Epidermal melanocyte (primary cell): Measurements from ENCODE around the gene FOXI1.
A peak's percentile ranks its signal among the peaks of the same experiment; 100 is the strongest.

ENCODE experiments used
- DNase-seq: peaks from one replicate; pipeline ENCODE4 v3.0.0; 2011; ENCODE audit warnings: low spot score; ENCODE audit not compliant: insufficient read length

FOXI1 gene

GRCh38 chr5:170105642-170106611 lies at the start of gene FOXI1:
FOXI1 (plus strand) TSS chr5:170105897; CDS start chr5:170105958, 61 bp downstream.
- no peak for DNase-seq

- DNase-seq = no peak
Observed at GRCh38 chr5:170056561-170057267, 49.0 kb upstream of the FOXI1 start.

DNA sequence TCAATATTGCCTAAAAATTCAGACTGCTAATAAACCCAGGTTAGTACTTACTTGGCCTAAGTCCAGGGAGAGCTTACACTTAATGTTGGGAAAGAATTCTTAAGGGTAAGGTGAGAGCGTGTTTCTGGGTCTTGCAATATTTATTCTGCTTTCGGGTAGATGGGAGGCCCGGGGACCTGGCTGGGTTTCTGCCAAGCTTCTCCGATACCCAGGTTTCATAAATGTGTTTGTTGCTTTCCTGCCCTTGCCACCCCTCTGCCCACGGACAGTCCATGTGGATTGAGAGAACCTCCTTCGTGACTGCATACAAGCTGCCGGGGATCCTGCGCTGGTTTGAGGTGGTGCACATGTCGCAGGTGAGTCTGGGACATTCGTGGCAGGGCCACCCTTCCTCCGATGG lies 48.4 kb upstream of the FOXI1 start:
- DNase-seq = no peak

GRCh38 chr5:170059221-170059620 lies 46.5 kb upstream of the FOXI1 start:
- DNase-seq = no peak

GRCh38 chr5:170067152-170067551 lies 38.5 kb upstream of the FOXI1 start:
- DNase-seq = no peak

DNA sequence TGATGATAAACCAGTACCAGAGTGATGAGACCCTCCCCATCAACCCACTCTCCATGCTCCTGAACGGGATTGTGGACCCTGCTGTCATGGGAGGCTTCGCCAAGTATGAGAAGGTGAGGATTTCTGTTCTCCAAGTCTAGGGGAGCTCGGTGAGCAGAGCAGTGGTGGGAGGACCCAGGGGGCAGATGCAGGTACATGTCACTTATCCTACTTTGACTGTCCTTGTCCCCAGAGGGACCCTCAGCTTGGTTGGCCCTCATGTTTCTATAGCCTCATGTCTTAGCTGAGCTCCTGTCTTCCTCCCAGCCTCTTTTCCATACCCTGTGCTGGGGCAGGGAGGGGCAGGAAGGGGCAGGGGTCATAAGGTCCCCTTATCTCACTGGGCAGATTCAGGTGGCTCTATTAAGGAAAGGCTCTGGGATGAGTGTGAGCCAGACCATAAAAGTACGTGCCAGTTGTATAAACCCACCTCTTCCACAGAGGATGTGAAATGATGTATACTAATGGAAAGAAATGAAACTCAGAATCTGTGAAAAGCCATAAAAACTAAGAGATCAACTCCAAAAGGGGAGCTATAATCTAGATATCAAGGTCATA lies 38.0 kb upstream of the FOXI1 start:
- DNase-seq = no peak

DNA sequence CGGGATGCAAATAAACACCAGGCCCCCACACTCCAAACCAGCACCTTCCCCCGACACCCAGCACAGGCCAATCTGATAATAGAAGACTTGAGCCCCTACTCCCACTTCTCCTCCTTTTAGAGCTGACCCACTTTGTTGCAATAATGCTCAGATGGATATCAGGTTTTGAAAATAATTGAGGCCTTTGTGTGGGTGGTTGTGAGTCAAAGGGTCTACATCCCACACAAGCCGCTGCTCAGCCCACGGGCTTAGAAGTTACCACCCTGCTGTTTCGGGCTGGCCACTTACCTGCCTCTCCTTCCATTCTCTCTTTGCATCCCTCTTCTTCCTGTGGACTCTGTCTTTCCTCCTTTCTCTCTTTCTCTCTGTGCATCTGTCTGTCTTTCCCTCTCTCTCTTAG lies 36.2 kb upstream of the FOXI1 start:
- DNase-seq = no peak

GRCh38 chr5:170070556-170071412 lies 34.9 kb upstream of the FOXI1 start:
- DNase-seq = peak; percentile 34

GRCh38 chr5:170071748-170072147 lies 33.9 kb upstream of the FOXI1 start:
- no peak for DNase-seq

DNA sequence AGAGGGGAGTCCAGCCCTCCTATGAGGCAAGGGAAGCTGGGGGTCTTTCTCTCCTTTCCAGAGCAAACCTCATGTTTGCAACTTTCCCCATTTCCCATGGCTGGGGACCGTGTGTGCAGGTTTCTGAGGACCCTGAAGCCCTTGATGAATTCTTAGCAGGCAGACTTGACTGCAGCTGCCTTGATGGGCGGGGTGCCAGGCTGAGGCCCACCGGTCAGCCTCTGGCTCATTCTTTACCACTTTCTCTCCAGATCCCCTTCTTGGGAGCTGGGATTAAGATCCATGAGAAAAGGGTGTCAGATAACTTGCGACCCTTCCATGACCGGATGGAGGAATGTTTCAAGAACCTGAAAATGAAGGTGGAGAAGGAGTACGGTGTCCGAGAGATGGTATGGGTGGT lies 30.0 kb upstream of the FOXI1 start:
- DNase-seq = no peak

GRCh38 chr5:170076211-170076610 lies 29.5 kb upstream of the FOXI1 start:
- DNase-seq = no peak

DNA sequence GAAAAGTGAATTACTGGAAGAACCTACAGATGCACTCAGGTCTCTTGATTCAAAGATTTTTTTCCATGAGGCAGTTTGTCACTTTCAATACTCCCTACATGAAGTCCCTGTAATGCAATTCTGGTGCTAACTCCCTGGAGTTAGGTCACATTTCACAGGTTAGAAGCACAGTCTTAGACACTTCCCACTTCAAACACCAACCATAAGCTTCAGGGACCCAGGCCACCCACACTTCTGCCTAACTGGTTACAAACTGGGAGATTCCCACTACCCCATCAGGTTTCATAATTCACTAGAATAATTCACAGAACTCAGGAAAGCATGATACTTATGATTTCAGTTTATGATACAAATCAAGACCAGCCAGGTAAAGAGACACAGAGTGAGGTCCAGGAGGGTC lies 29.0 kb upstream of the FOXI1 start:
- DNase-seq = no peak

GRCh38 chr5:170077526-170077925 lies 28.2 kb upstream of the FOXI1 start:
- DNase-seq = no peak

GRCh38 chr5:170078458-170078857 lies 27.2 kb upstream of the FOXI1 start:
- no peak for DNase-seq

DNA sequence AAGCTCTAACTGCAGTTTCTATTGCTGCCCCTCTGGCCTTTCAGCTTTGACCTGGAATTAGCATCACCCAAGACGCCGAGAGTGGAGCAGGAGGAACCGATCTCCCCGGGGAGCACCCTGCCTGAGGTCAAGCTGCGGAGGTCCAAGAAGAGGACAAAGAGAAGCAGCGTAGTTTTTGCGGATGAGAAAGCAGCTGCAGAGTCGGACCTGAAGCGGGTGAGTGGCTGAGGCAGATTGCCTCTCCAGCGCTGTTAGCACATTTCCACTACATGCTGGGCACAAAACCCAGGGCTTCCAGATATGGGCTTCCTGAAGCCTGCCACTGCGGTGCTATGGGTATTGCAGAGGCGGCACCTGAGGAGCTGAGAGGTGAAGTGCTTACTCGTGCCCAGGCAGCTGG lies 26.8 kb upstream of the FOXI1 start:
- DNase-seq = no peak

GRCh38 chr5:170080217-170080616 lies 25.5 kb upstream of the FOXI1 start:
- DNase-seq = no peak

GRCh38 chr5:170080786-170081445 lies 24.8 kb upstream of the FOXI1 start:
- DNase-seq = no peak

GRCh38 chr5:170081616-170082015 lies 24.1 kb upstream of the FOXI1 start:
- no peak for DNase-seq

GRCh38 chr5:170082701-170083100 lies 23.0 kb upstream of the FOXI1 start:
- no peak for DNase-seq

DNA sequence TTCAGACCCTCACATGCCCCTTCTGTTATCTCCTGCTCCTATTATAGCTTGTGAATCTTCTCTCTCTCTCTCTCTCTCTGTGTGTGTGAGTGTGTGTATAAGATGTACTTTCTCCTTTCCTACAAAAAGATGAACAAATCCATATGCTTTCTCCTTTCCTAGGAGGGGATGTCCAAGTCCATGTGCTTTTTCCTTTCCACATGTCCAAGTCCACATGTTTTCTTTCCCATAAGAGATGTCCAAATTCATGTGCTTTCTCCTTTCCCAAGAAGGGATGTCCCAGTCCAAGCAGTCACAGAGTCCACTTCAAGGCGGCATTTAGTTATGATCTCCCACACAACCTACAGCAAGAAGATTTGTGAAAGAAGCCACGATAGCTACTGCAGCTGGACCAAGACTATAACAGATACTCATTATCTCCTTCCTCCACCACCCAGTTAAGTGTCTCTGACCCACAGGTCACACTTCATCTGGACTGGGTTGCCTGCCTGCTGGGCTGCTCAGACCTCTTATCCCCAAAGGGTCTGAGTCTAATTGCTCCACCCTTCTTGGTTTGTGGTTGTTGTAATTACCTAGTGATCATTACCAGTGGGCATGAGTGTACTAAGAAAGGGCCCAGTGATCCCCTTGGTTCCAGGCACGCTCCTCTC lies 18.4 kb upstream of the FOXI1 start:
- DNase-seq = no peak
